Large intestine (tissue), 3 donors: ENCODE measurements around the gene HRAS. TPM values are rescaled to one million over a fixed set of nuclear protein-coding genes. Genes with fewer than 3 reads are reported as not detected.

ENCODE experiments used
- DNase-seq, 2 donors: peaks; one replicate each; pipeline versions ENCODE4 v3.0.0 to v3.0.0-alpha.2; 2013
- H3K27ac ChIP-seq: one replicate; pipeline ENCODE4 v1.5.1; 2013; ENCODE audit warnings: low read length
- H3K27me3 ChIP-seq: 2 replicates; pipeline ENCODE4 v1.6.1; 2013; ENCODE audit warnings: low read length; ENCODE audit not compliant: control insufficient read depth, insufficient read depth
- H3K36me3 ChIP-seq: 2 replicates; pipeline ENCODE4 v1.6.1; 2013; ENCODE audit warnings: low read length; ENCODE audit not compliant: control insufficient read depth, insufficient read depth
- H3K4me1 ChIP-seq: one replicate; pipeline ENCODE4 v1.6.1; 2013; ENCODE audit warnings: low read length; ENCODE audit not compliant: control insufficient read depth, insufficient read depth
- H3K4me3 ChIP-seq: one replicate; pipeline ENCODE4 v1.5.1; 2013; ENCODE audit warnings: low read length
- H3K9me3 ChIP-seq: one replicate; pipeline ENCODE4 v1.6.1; 2013; ENCODE audit warnings: mild to moderate bottlenecking, low read depth, low read length, moderate library complexity; ENCODE audit not compliant: control insufficient read depth
- WGBS: methylation state at CpG from one replicate; pipeline ENCODE4 v1.1.5; 2013; ENCODE audit warnings: low lambda C conversion rate; ENCODE audit not compliant: insufficient coverage; 5-methylcytosine and 5-hydroxymethylcytosine counted together
- polyA plus RNA-seq: library from polyadenylated mRNA; unstranded; fragments of 120-200 nt; gene quantifications from one replicate; pipeline ENCODE4 v1.2.1, GENCODE V29; 2013

The HRAS gene
- polyA plus RNA-seq, 1 donor = 28.3 TPM

DNA sequence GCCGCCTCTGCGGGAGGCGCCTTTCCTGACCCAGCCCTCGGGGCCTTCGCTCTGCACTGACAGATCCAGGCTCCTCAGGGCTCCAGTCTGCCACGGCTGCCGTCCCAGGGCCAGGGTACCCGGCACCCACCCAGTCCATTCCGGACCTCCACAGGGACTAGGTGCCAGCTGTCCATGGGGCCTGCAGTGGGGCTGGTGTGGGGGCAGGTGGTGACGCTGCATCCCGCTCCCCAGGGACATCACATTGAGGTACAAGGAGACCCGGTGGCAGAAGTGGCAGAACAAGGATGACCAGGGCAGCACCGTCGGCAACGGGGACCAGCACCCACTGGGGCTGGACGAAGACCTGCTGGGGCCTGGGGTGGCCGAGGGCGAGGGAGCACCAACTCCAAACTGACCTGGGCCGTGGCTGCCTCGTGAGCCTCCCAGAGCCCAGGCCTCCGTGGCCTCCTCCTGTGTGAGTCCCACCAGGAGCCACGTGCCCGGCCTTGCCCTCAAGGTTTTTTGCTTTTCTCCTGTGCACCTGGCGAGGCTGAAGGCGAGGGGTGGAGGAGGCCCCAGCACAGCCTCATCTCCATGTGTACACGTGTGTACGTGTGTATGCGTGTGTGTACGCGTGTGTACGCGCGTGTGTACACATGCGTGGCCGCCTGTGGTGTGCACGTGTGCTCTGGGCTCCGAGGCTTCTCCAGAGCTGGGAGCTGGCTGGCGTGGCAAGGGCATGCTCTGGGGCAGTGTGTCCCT lies 45.0 kb downstream of the HRAS start:
- Histone ChIP-seq H3K9me3 (peaks cover 4% of the 10 kb centered on the region), H3K27ac (no peak overlapping the region), H3K36me3 (peaks cover 52% of the 10 kb centered on the region), H3K4me1 (no peaks in the 10 kb centered on the region), H3K27me3 (no peaks in the 10 kb centered on the region), H3K4me3 (no peak overlapping the region)
- DNase-seq = no peak
- no CpG with 5 or more reads among the region's 38 CpGs for WGBS

GRCh38 chr11:489610-490185 lies 45.7 kb downstream of the HRAS start:
- no peaks in the 10 kb centered on the region for H3K27me3 ChIP-seq
- WGBS = no CpG with 5 or more reads among the region's 37 CpGs
- H3K27ac ChIP-seq = no peak overlapping the region
- no peaks in the 10 kb centered on the region for H3K4me1 ChIP-seq
- no peak overlapping the region for H3K4me3 ChIP-seq
- DNase-seq = no peak
- peaks cover 46% of the 10 kb centered on the region for H3K36me3 ChIP-seq
- H3K9me3 ChIP-seq = peaks cover 10% of the 10 kb centered on the region

DNA sequence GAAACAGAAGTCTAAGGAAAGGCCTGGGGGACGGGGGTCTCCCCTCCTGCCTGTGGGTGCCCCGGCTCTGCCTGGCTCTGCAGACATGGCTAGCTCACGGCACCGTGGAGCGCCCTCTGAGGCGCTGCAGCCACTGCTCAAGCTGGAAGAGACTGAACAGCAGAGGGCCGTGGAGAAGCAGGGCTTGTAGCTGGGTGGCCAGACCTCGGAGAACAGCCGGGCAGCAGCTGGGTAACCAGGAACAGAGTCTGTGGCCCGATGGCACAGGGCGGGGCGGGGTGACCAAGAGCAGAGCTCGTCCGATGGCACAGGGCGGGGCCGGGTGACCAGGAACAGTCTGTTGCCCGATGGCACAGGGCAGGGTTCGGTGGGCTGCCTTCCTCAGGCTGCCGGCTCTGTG lies 46.4 kb downstream of the HRAS start:
- Histone ChIP-seq H3K9me3 (peaks cover 13% of the 10 kb centered on the region), H3K27ac (no peak overlapping the region), H3K27me3 (no peaks in the 10 kb centered on the region), H3K4me1 (no peaks in the 10 kb centered on the region), H3K4me3 (no peak overlapping the region), H3K36me3 (peaks cover 39% of the 10 kb centered on the region)
- no CpG with 5 or more reads among the region's 19 CpGs for WGBS
- no peak for DNase-seq

GRCh38 chr11:488579-488978 lies 46.8 kb downstream of the HRAS start:
- Histone ChIP-seq H3K4me1 (no peaks in the 10 kb centered on the region), H3K9me3 (peaks cover 13% of the 10 kb centered on the region), H3K27me3 (no peaks in the 10 kb centered on the region), H3K4me3 (no peak overlapping the region), H3K27ac (no peak overlapping the region), H3K36me3 (peaks cover 36% of the 10 kb centered on the region)
- WGBS = no CpG with 5 or more reads among the region's 19 CpGs
- no peak for DNase-seq

DNA sequence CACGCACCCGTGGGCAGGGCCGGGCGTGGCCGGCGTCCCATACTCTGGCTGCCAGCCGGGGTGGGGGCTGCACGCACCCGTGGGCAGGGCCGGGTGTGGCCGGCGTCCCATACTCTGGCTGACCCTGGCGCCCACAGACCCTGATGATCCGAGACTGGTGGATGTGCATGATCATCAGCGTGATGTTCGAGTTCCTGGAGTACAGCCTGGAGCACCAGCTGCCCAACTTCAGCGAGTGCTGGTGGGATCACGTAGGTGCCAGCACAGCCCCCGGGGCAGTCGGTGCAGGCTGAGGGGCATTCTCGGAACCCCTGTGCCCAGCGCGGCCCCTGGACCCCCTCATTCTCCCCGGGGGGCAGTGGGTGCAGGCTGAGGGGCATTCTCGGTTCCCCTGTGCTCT lies 47.3 kb downstream of the HRAS start:
- Histone ChIP-seq H3K4me1 (no peaks in the 10 kb centered on the region), H3K36me3 (peaks cover 33% of the 10 kb centered on the region), H3K27me3 (no peaks in the 10 kb centered on the region), H3K9me3 (peaks cover 13% of the 10 kb centered on the region), H3K27ac (no peak overlapping the region), H3K4me3 (no peak overlapping the region)
- no peak for DNase-seq
- no CpG with 5 or more reads among the region's 25 CpGs for WGBS

DNA sequence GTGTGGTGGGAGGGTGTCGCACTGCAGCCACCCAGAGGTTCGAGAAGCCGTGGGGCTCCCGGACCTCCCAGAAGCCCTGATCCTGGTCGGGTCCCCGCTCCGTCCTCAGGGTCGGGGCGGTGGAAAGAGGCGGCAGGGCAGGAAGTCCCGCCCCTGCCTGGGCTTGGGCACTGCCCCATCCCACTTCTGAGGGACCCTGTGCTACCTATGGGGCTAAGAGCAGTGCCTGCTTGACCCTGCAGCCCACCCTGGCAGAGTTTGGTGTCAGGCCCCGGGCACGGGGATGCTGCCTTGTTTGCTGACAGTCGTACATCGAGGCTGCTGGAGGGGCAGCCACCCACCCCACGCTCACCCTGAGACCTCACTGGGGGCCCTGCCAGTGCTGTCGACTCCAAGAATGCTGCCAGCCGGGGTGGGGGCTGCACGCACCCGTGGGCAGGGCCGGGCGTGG lies 47.8 kb downstream of the HRAS start:
- no peak for DNase-seq
- no peaks in the 10 kb centered on the region for H3K27me3 ChIP-seq
- H3K9me3 ChIP-seq = peaks cover 13% of the 10 kb centered on the region
- no peaks in the 10 kb centered on the region for H3K4me1 ChIP-seq
- H3K36me3 ChIP-seq = peaks cover 29% of the 10 kb centered on the region
- no peak overlapping the region for H3K4me3 ChIP-seq
- H3K27ac ChIP-seq = no peak overlapping the region
- WGBS = no CpG with 5 or more reads among the region's 22 CpGs

DNA sequence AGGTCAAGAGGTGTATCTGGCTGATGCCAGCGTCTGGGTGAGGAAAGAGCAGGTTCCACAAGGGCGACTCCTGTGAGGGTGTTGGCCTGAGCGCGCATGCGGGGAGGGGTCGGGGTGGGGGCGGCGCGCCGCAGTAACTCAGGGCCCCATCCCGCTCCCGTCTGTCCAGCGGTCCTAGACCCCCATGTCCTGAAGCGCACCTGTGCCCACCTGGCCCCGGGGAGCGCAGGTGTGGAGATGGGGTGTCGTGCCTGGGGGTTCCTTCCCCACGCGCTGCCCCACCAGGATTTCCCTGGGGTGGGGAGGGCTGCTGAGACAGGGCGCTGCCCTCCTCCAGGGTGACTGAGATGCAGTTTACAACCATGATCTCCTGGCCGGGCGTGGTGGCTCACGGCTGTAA lies 49.2 kb downstream of the HRAS start:
- Histone ChIP-seq H3K4me3 (no peak overlapping the region), H3K4me1 (no peaks in the 10 kb centered on the region), H3K27ac (no peak overlapping the region), H3K36me3 (peaks cover 25% of the 10 kb centered on the region), H3K27me3 (no peaks in the 10 kb centered on the region), H3K9me3 (peaks cover 18% of the 10 kb centered on the region)
- no peak for DNase-seq
- no CpG with 5 or more reads among the region's 23 CpGs for WGBS

GRCh38 chr11:484616-485015 lies 50.8 kb downstream of the HRAS start:
- peaks cover 10% of the 10 kb centered on the region for H3K36me3 ChIP-seq
- no peak for DNase-seq
- no CpG with 5 or more reads among the region's 38 CpGs for WGBS
- H3K4me3 ChIP-seq = no peak overlapping the region
- H3K27me3 ChIP-seq = no peaks in the 10 kb centered on the region
- H3K27ac ChIP-seq = no peak overlapping the region
- peaks cover 18% of the 10 kb centered on the region for H3K9me3 ChIP-seq
- no peaks in the 10 kb centered on the region for H3K4me1 ChIP-seq

Other genes starting within 250 kb of the HRAS start
- 53.8 TPM for gene PGGHG, start 246.4 kb downstream of the HRAS start, polyA plus RNA-seq
- 0.10 TPM for gene IFITM5, start 236.1 kb downstream of the HRAS start, polyA plus RNA-seq
- gene IFITM2, start 227.8 kb downstream of the HRAS start, polyA plus RNA-seq = 51.7 TPM
- 137 TPM for gene IFITM1, start 221.5 kb downstream of the HRAS start, polyA plus RNA-seq
- 250 TPM for gene IFITM3, start 214.7 kb downstream of the HRAS start, polyA plus RNA-seq
- 24.0 TPM for gene B4GALNT4, start 166.1 kb downstream of the HRAS start, polyA plus RNA-seq
- 71.6 TPM for gene PKP3, start 141.4 kb downstream of the HRAS start, polyA plus RNA-seq
- gene SIGIRR, start 120.6 kb downstream of the HRAS start, polyA plus RNA-seq = 84.9 TPM
- 169 TPM for gene ANO9, start 93.6 kb downstream of the HRAS start, polyA plus RNA-seq
- 21.1 TPM for gene PTDSS2, start 85.3 kb downstream of the HRAS start, polyA plus RNA-seq
- gene RNH1, start 28.3 kb downstream of the HRAS start, polyA plus RNA-seq = 85.4 TPM
- gene LRRC56, start 2.0 kb upstream of the HRAS start, polyA plus RNA-seq = 2.4 TPM
- 4.6 TPM for gene LMNTD2, start 25.2 kb upstream of the HRAS start, polyA plus RNA-seq
- 45.4 TPM for gene RASSF7, start 25.4 kb upstream of the HRAS start, polyA plus RNA-seq
- gene PHRF1, start 40.9 kb upstream of the HRAS start, polyA plus RNA-seq = 40.5 TPM
- gene IRF7, start 80.4 kb upstream of the HRAS start, polyA plus RNA-seq = 16.7 TPM
- gene CDHR5, start 89.4 kb upstream of the HRAS start, polyA plus RNA-seq = 763 TPM
- 131 TPM for gene SCT, start 91.6 kb upstream of the HRAS start, polyA plus RNA-seq
- 1.3 TPM for gene DRD4, start 101.7 kb upstream of the HRAS start, polyA plus RNA-seq
- 24.1 TPM for gene DEAF1, start 159.6 kb upstream of the HRAS start, polyA plus RNA-seq
- gene TMEM80, start 160.2 kb upstream of the HRAS start, polyA plus RNA-seq = 36.1 TPM
- gene EPS8L2, start 170.7 kb upstream of the HRAS start, polyA plus RNA-seq = 260 TPM
- 92.4 TPM for gene TALDO1, start 211.9 kb upstream of the HRAS start, polyA plus RNA-seq
- 58.1 TPM for gene GATD1, start 241.9 kb upstream of the HRAS start, polyA plus RNA-seq